Stimulated activated CD4-positive, alpha-beta T cell treated with anti-CD3 and anti-CD28 coated beads, Interleukin-2, amount 100 ng/mL, for 4 hours (primary cell): ENCODE data around the gene ABCA7.
"Not testable (repeated sequence)": the region's sequence is repeated elsewhere in the genome, so short reads cannot be mapped to it uniquely, and the experiment has no call there.

ENCODE experiments used
- DNase-seq: peaks from one replicate; pipeline ENCODE4 v3.0.0-alpha.2; 2020; ENCODE audit warnings: low read depth

ABCA7 gene

GRCh38 chr19:1017115-1017905, 22.6 kb upstream of the ABCA7 start:
- DNase-seq: no peak

- DNase-seq: no peak
These were observed 22.0 kb upstream of the ABCA7 start for GRCh38 chr19:1017906-1018305.

- no peak for DNase-seq
These were observed 21.5 kb upstream of the ABCA7 start for GRCh38 chr19:1018393-1018792.

- no peak for DNase-seq
These were observed 20.8 kb upstream of the ABCA7 start for GRCh38 chr19:1018932-1019615.

GRCh38 chr19:1019616-1019961, 20.3 kb upstream of the ABCA7 start:
- no peak for DNase-seq

GRCh38 chr19:1019980-1020867, 19.7 kb upstream of the ABCA7 start:
- DNase-seq: no peak

GRCh38 chr19:1020868-1021425, 19.0 kb upstream of the ABCA7 start, which contains the start of gene TMEM259:
Gene TMEM259 (minus strand): TSS chr19:1021123. CDS start chr19:1020996, 127 bp downstream.
- peak; percentile 97 for DNase-seq

GRCh38 chr19:1023883-1024188, 16.1 kb upstream of the ABCA7 start:
- DNase-seq: not testable (repeated sequence)

- DNase-seq: not testable (repeated sequence)
These were observed 14.8 kb upstream of the ABCA7 start for GRCh38 chr19:1025080-1025479.

GRCh38 chr19:1025960-1026782, 13.7 kb upstream of the ABCA7 start, which contains the start of gene CNN2:
Gene CNN2 (plus strand): TSS chr19:1026608. CDS start chr19:1026662, 54 bp downstream.
- DNase-seq: peak; percentile 42

GRCh38 chr19:1026783-1027649, 12.9 kb upstream of the ABCA7 start:
- DNase-seq: no peak

- DNase-seq: no peak
These were observed 12.3 kb upstream of the ABCA7 start for GRCh38 chr19:1027650-1028061.

GRCh38 chr19:1028062-1028926, 11.6 kb upstream of the ABCA7 start:
- DNase-seq: no peak

- DNase-seq: no peak
These were observed 7.5 kb upstream of the ABCA7 start for GRCh38 chr19:1032264-1032867.

GRCh38 chr19:1035998-1036621, 3.8 kb upstream of the ABCA7 start:
- DNase-seq: no peak

GRCh38 chr19:1037621-1038064, 2.3 kb upstream of the ABCA7 start:
- no peak for DNase-seq

- no peak for DNase-seq
These were observed 795 bp upstream of the ABCA7 start for GRCh38 chr19:1038978-1039645.
